H9 (cell line): Measurements from ENCODE around the gene TFG. TPM values are rescaled to one million over a fixed set of nuclear protein-coding genes. Genes with fewer than 3 reads are reported as not detected.

Experiments used
- DNase-seq: peaks from one replicate; pipeline ENCODE4 v3.0.0-alpha.2; 2017
- H2AFZ ChIP-seq: one replicate; pipeline ENCODE4 v1.6.1; 2013; ENCODE audit warnings: mild to moderate bottlenecking, low read length, control low read depth, moderate library complexity
- H2AK5ac ChIP-seq: 2 replicates; pipeline ENCODE4 v1.6.1; 2013; ENCODE audit warnings: low read length, control low read depth, mixed read lengths; ENCODE audit not compliant: insufficient read length
- H2BK120ac ChIP-seq: one replicate; pipeline ENCODE4 v1.6.1; 2013; ENCODE audit warnings: low read depth, mild to moderate bottlenecking, low read length, control low read depth, inconsistent platforms; ENCODE audit not compliant: poor library complexity, severe bottlenecking
- H2BK12ac ChIP-seq: 2 replicates; pipeline ENCODE4 v1.6.1; 2013; ENCODE audit warnings: low read length, control low read depth, mixed read lengths, low read depth; ENCODE audit not compliant: insufficient read length
- H2BK15ac ChIP-seq: 2 replicates; pipeline ENCODE4 v1.6.1; 2013; ENCODE audit warnings: low read depth, low read length, control low read depth
- H2BK20ac ChIP-seq: one replicate; pipeline ENCODE4 v1.6.1; 2013; ENCODE audit warnings: low read depth, mild to moderate bottlenecking, low read length, control low read depth, inconsistent platforms; ENCODE audit not compliant: poor library complexity, severe bottlenecking
- H2BK5ac ChIP-seq: 2 replicates; pipeline ENCODE4 v1.6.1; 2013; ENCODE audit warnings: low read length, control low read depth, mixed read lengths; ENCODE audit not compliant: insufficient read length
- H3K14ac ChIP-seq: 2 replicates; pipeline ENCODE4 v1.6.1; 2013; ENCODE audit warnings: low read length, control low read depth; ENCODE audit not compliant: insufficient read depth
- H3K18ac ChIP-seq: 2 replicates; pipeline ENCODE4 v1.6.1; 2013; ENCODE audit warnings: low read depth, mild to moderate bottlenecking, mixed read lengths, low read length, control low read depth; ENCODE audit not compliant: insufficient read length
- H3K23ac ChIP-seq: 2 replicates; pipeline ENCODE4 v1.6.1; 2013; ENCODE audit warnings: low read length, control low read depth, mixed read lengths, low read depth; ENCODE audit not compliant: insufficient read length
- H3K23me2 ChIP-seq: 2 replicates; pipeline ENCODE4 v1.6.1; 2013; ENCODE audit warnings: low read depth, mild to moderate bottlenecking, mixed read lengths, low read length, control low read depth; ENCODE audit not compliant: insufficient read length, poor library complexity, severe bottlenecking
- H3K27ac ChIP-seq: 2 replicates; pipeline ENCODE4 v1.5.1; 2013; ENCODE audit warnings: low read length, control low read depth, mixed read lengths, low read depth; ENCODE audit not compliant: insufficient read length
- H3K27me3 ChIP-seq: 2 replicates; pipeline ENCODE4 v1.6.1; 2013; ENCODE audit warnings: low read length, control low read depth, inconsistent platforms; ENCODE audit not compliant: insufficient read depth
- H3K4ac ChIP-seq: 2 replicates; pipeline ENCODE4 v1.6.1; 2013; ENCODE audit warnings: low read depth, mild to moderate bottlenecking, control low read depth, inconsistent platforms, low read length, moderate library complexity
- H3K4me1 ChIP-seq: 2 replicates; pipeline ENCODE4 v1.6.1; 2013; ENCODE audit warnings: low read length, control low read depth, inconsistent platforms; ENCODE audit not compliant: insufficient read depth
- H3K4me2 ChIP-seq: 2 replicates; pipeline ENCODE4 v1.6.1; 2013; ENCODE audit warnings: low read length, control low read depth, mixed read lengths; ENCODE audit not compliant: insufficient read length, insufficient read depth
- H3K56ac ChIP-seq: 2 replicates; pipeline ENCODE4 v1.6.1; 2013; ENCODE audit warnings: low read depth, mild to moderate bottlenecking, mixed read lengths, low read length, control low read depth; ENCODE audit not compliant: insufficient read length
- H3K79me1 ChIP-seq: 2 replicates; pipeline ENCODE4 v1.6.1; 2013; ENCODE audit warnings: low read depth, mild to moderate bottlenecking, moderate library complexity, low read length, control low read depth, inconsistent platforms; ENCODE audit not compliant: insufficient read depth, poor library complexity, severe bottlenecking
- H3K79me2 ChIP-seq: 2 replicates; pipeline ENCODE4 v1.6.1; 2013; ENCODE audit warnings: low read length, control low read depth, inconsistent platforms; ENCODE audit not compliant: insufficient read depth
- H3K9ac ChIP-seq: 2 replicates; pipeline ENCODE4 v1.6.1; 2013; ENCODE audit warnings: low read length, control low read depth, mixed read lengths; ENCODE audit not compliant: insufficient read length; ENCODE audit errors: extremely low read depth
- H3K9me3 ChIP-seq: one replicate; pipeline ENCODE4 v1.6.1; 2013; ENCODE audit warnings: low read depth, low read length, inconsistent platforms; ENCODE audit not compliant: control insufficient read depth
- H3T11ph ChIP-seq: one replicate; pipeline ENCODE4 v1.6.1; 2013; ENCODE audit warnings: mild to moderate bottlenecking, low read length, control low read depth, inconsistent platforms
- H4K20me1 ChIP-seq: one replicate; pipeline ENCODE4 v1.6.1; 2013; ENCODE audit not compliant: control insufficient read depth, insufficient read length, insufficient read depth
- H4K5ac ChIP-seq: 2 replicates; pipeline ENCODE4 v1.6.1; 2013; ENCODE audit warnings: low read depth, mild to moderate bottlenecking, mixed read lengths, low read length, control low read depth; ENCODE audit not compliant: insufficient read length
- H4K8ac ChIP-seq: replicated peaks from 2 replicates; pipeline ENCODE4 v1.6.1; 2013; ENCODE audit warnings: low read length, control low read depth, mixed read lengths, low read depth; ENCODE audit not compliant: insufficient read length
- H4K91ac ChIP-seq: 2 replicates; pipeline ENCODE4 v1.6.1; 2013; ENCODE audit warnings: low read depth, mild to moderate bottlenecking, moderate library complexity, mixed read lengths, low read length, control low read depth; ENCODE audit not compliant: insufficient read length
- H3K27ac Mint-ChIP-seq, 3 experiments: 2 replicates in 2 of 3; 3 replicates in 1 of 3; pipeline ENCODE4 v1.8.0; 2020 to 2021; ENCODE audit warnings: mixed read lengths in 3 of 3, mild to moderate bottlenecking in 1 of 3, moderate library complexity in 1 of 3
- H3K27me3 Mint-ChIP-seq: 2 replicates; pipeline ENCODE4 v1.8.0; 2021; ENCODE audit warnings: low read depth, mild to moderate bottlenecking, moderate library complexity, mixed read lengths
- H3K36me3 Mint-ChIP-seq, 3 experiments: 2 replicates in 2 of 3; 3 replicates in 1 of 3; pipeline ENCODE4 v1.8.0; 2020 to 2021; ENCODE audit warnings: low read depth in 3 of 3, mixed read lengths in 3 of 3; ENCODE audit not compliant: insufficient read depth in 1 of 3
- H3K4me1 Mint-ChIP-seq, 2 experiments: 2 replicates each; pipeline ENCODE4 v1.8.0; 2020; ENCODE audit warnings: mixed read lengths in 2 of 2
- H3K4me3 Mint-ChIP-seq, 2 experiments: 2 replicates in 1 of 2; 3 replicates in 1 of 2; pipeline ENCODE4 v1.8.0; 2020 to 2021; ENCODE audit warnings: mild to moderate bottlenecking in 2 of 2, mixed read lengths in 2 of 2, moderate library complexity in 1 of 2
- H3K9me3 Mint-ChIP-seq, 2 experiments: 2 replicates in 1 of 2; 3 replicates in 1 of 2; pipeline ENCODE4 v1.8.0; 2020; ENCODE audit warnings: mild to moderate bottlenecking in 2 of 2, mixed read lengths in 2 of 2, moderate library complexity in 1 of 2
- CTCF ChIP-seq: fragments of 200-600 bp; sonication (generic); conservative IDR thresholded peaks from 3 replicates; pipeline ENCODE4 v1.8.0; 2021; ENCODE audit warnings: antibody characterized with exemption, mild to moderate bottlenecking
- WGBS: extraction: QIAGEN DNeasy Blood & Tissue Kit; methylation state at CpG from one replicate; pipeline ENCODE4 v1.1.7; 2013; ENCODE audit warnings: missing lambda C conversion rate, low lambda C conversion rate, mixed read lengths; ENCODE audit not compliant: insufficient read length; ENCODE audit errors: extremely low coverage; 5-methylcytosine and 5-hydroxymethylcytosine counted together
- total RNA-seq: library from RNA; stranded (reverse); gene quantifications from 2 replicates; pipeline ENCODE4 v1.2.1, GENCODE V29; 2021

Gene TFG
- total RNA-seq, 1 experiment from 2014 or later: 80.7 TPM

GRCh38 chr3:100706365-100706764, 2.9 kb upstream of the TFG start:
- H3K18ac ChIP-seq: no peak overlapping the region
- H2BK15ac ChIP-seq: no peak overlapping the region
- no peak overlapping the region for H2BK20ac ChIP-seq
- H3K27ac Mint-ChIP-seq: no peak overlapping the region
- no peak overlapping the region for H4K91ac ChIP-seq
- peaks cover 5% of the 10 kb centered on the region for H3K23me2 ChIP-seq
- peaks cover 11% of the 10 kb centered on the region; the same call in 1 of the 2 replicates for H3K79me2 ChIP-seq
- DNase-seq: no peak
- peaks cover 2 to 6% of the 10 kb centered on the region in 2 experiments; a peak in 3 of 5 replicates for H3K9me3 Mint-ChIP-seq
- no peak overlapping the region for H4K8ac ChIP-seq
- H2BK120ac ChIP-seq: no peak overlapping the region
- H3K4ac ChIP-seq: no peak overlapping the region
- H3K4me1 Mint-ChIP-seq: peaks cover 11% of the 10 kb centered on the region in 2 experiments
- H3K79me1 ChIP-seq: no peaks in the 10 kb centered on the region
- no peak for TF ChIP-seq CTCF
- no peak overlapping the region for H3K4me3 Mint-ChIP-seq
- no peak overlapping the region for H3K4me2 ChIP-seq
- H4K5ac ChIP-seq: no peak overlapping the region
- H3K27me3 Mint-ChIP-seq: peaks cover 64% of the 10 kb centered on the region
- no peak overlapping the region for H3T11ph ChIP-seq
- H3K9me3 ChIP-seq: no peaks in the 10 kb centered on the region
- H3K36me3 Mint-ChIP-seq: peaks cover 2 to 12% (median 7%) of the 10 kb centered on the region in 3 experiments; a peak in 6 of 7 replicates
- no peaks in the 10 kb centered on the region for H3K4me1 ChIP-seq
- H2AFZ ChIP-seq: no peak overlapping the region
- H3K9ac ChIP-seq: no peak overlapping the region
- no peak overlapping the region for H3K27ac ChIP-seq
- H2BK12ac ChIP-seq: no peak overlapping the region
- no peak overlapping the region for H2BK5ac ChIP-seq
- H3K27me3 ChIP-seq: peaks cover 4% of the 10 kb centered on the region; the same call in 1 of the 2 replicates
- no peak overlapping the region for H2AK5ac ChIP-seq
- H3K23ac ChIP-seq: no peak overlapping the region
- no CpG with 5 or more reads among the region's 3 CpGs for WGBS
- H3K56ac ChIP-seq: no peak overlapping the region
- H3K14ac ChIP-seq: no peak overlapping the region
- H4K20me1 ChIP-seq: no peaks in the 10 kb centered on the region
